HEK293 (cell line): ENCODE data around the gene SRSF12.

Experiments used
- ATF2 ChIP-seq: fragments of 450-650 bp; formaldehyde crosslinking; IDR thresholded peaks from 2 replicates; pipeline ENCODE4 v1.5.1; 2016; ENCODE audit warnings: missing biosample characterization, missing genetic modification characterization, low read depth
- GLI2 ChIP-seq: fragments of 450-650 bp; formaldehyde crosslinking; IDR thresholded peaks from 2 replicates; pipeline ENCODE4; 2017; ENCODE audit warnings: missing biosample characterization, missing genetic modification characterization, low read depth, borderline replicate concordance
- MYNN ChIP-seq: fragments of 450-650 bp; formaldehyde crosslinking; IDR thresholded peaks from 2 replicates; pipeline ENCODE4 v1.5.1; 2016; ENCODE audit warnings: missing biosample characterization, missing genetic modification characterization, borderline replicate concordance
- RBAK ChIP-seq: fragments of 450-650 bp; formaldehyde crosslinking; IDR thresholded peaks from 2 replicates; pipeline ENCODE4 v1.5.1; 2016; ENCODE audit warnings: missing biosample characterization, missing genetic modification characterization
- REPIN1 ChIP-seq: fragments of 450-650 bp; formaldehyde crosslinking; IDR thresholded peaks from 2 replicates; pipeline ENCODE4 v1.5.1; 2017; ENCODE audit warnings: missing biosample characterization, missing genetic modification characterization, low read depth
- SETDB1 ChIP-seq: IDR thresholded peaks from one replicate; pipeline ENCODE4 v1.6.1; 2017; ENCODE audit warnings: mild to moderate bottlenecking, low read length, moderate library complexity, mixed read lengths; ENCODE audit not compliant: insufficient read length
- ZFHX2 ChIP-seq: fragments of 450-650 bp; formaldehyde crosslinking; conservative IDR thresholded peaks from 2 replicates; pipeline ENCODE4 v1.5.1; 2016; ENCODE audit warnings: missing biosample characterization, missing genetic modification characterization
- ZFP41 ChIP-seq: fragments of 450-650 bp; formaldehyde crosslinking; IDR thresholded peaks from 2 replicates; pipeline ENCODE4 v1.5.1; 2016; ENCODE audit warnings: missing biosample characterization, missing genetic modification characterization, borderline replicate concordance
- ZFP69B ChIP-seq: fragments of 450-650 bp; formaldehyde crosslinking; IDR thresholded peaks from 2 replicates; pipeline ENCODE4 v1.5.1; 2016; ENCODE audit warnings: missing biosample characterization, missing genetic modification characterization
- ZNF155 ChIP-seq: fragments of 450-650 bp; formaldehyde crosslinking; IDR thresholded peaks from 2 replicates; pipeline ENCODE4 v1.5.1; 2016; ENCODE audit warnings: missing biosample characterization, missing genetic modification characterization
- ZNF169 ChIP-seq: fragments of 450-650 bp; formaldehyde crosslinking; IDR thresholded peaks from 2 replicates; pipeline ENCODE4 v1.5.1; 2016; ENCODE audit warnings: missing biosample characterization, missing genetic modification characterization
- ZNF280C ChIP-seq: fragments of 450-650 bp; formaldehyde crosslinking; IDR thresholded peaks from 2 replicates; pipeline ENCODE4 v1.5.1; 2016; ENCODE audit warnings: missing biosample characterization, missing genetic modification characterization
- ZNF335 ChIP-seq: fragments of 450-650 bp; formaldehyde crosslinking; conservative IDR thresholded peaks from 2 replicates; pipeline ENCODE4 v1.5.1; 2016; ENCODE audit warnings: missing biosample characterization, missing genetic modification characterization
- ZNF354C ChIP-seq: fragments of 450-650 bp; formaldehyde crosslinking; IDR thresholded peaks from 2 replicates; pipeline ENCODE4 v1.5.1; 2016; ENCODE audit warnings: missing biosample characterization, missing genetic modification characterization, low read depth, borderline replicate concordance
- ZNF366 ChIP-seq: fragments of 450-650 bp; formaldehyde crosslinking; conservative IDR thresholded peaks from 2 replicates; pipeline ENCODE4 v1.5.1; 2016; ENCODE audit warnings: missing biosample characterization, missing genetic modification characterization
- ZNF423 ChIP-seq: fragments of 450-650 bp; formaldehyde crosslinking; IDR thresholded peaks from 2 replicates; pipeline ENCODE4 v1.5.1; 2016; ENCODE audit warnings: missing biosample characterization, missing genetic modification characterization
- ZNF433 ChIP-seq: fragments of 450-650 bp; formaldehyde crosslinking; IDR thresholded peaks from 2 replicates; pipeline ENCODE4 v1.5.1; 2016; ENCODE audit warnings: missing biosample characterization, missing genetic modification characterization, low read depth
- ZNF501 ChIP-seq: fragments of 450-650 bp; formaldehyde crosslinking; IDR thresholded peaks from 2 replicates; pipeline ENCODE4 v1.5.1; 2016; ENCODE audit warnings: missing biosample characterization, missing genetic modification characterization
- ZNF521 ChIP-seq: fragments of 450-650 bp; formaldehyde crosslinking; IDR thresholded peaks from 2 replicates; pipeline ENCODE4 v1.5.1; 2017; ENCODE audit warnings: missing biosample characterization, mild to moderate bottlenecking, missing genetic modification characterization
- ZNF529 ChIP-seq: fragments of 450-650 bp; formaldehyde crosslinking; IDR thresholded peaks from 2 replicates; pipeline ENCODE4 v1.5.1; 2017; ENCODE audit warnings: missing genetic modification characterization, missing biosample characterization; ENCODE audit not compliant: insufficient replicate concordance
- ZNF571 ChIP-seq: fragments of 450-650 bp; formaldehyde crosslinking; IDR thresholded peaks from 2 replicates; pipeline ENCODE4 v1.5.0; 2017; ENCODE audit warnings: missing biosample characterization, missing genetic modification characterization
- ZNF585B ChIP-seq: fragments of 450-650 bp; formaldehyde crosslinking; IDR thresholded peaks from 2 replicates; pipeline ENCODE4 v1.5.1; 2016; ENCODE audit warnings: missing biosample characterization, missing genetic modification characterization
- ZNF610 ChIP-seq: fragments of 450-650 bp; formaldehyde crosslinking; IDR thresholded peaks from 2 replicates; pipeline ENCODE4 v1.5.1; 2016; ENCODE audit warnings: missing biosample characterization, missing genetic modification characterization, borderline replicate concordance
- ZNF639 ChIP-seq: fragments of 450-650 bp; formaldehyde crosslinking; IDR thresholded peaks from 2 replicates; pipeline ENCODE4 v1.5.1; 2016; ENCODE audit warnings: missing biosample characterization, missing genetic modification characterization
- ZNF645 ChIP-seq: fragments of 450-650 bp; formaldehyde crosslinking; IDR thresholded peaks from 2 replicates; pipeline ENCODE4; 2016; ENCODE audit warnings: missing biosample characterization, missing genetic modification characterization
- ZNF660 ChIP-seq: fragments of 450-650 bp; IDR thresholded peaks from 2 replicates; pipeline ENCODE4 v1.5.1; 2018; ENCODE audit warnings: missing biosample characterization, mild to moderate bottlenecking, missing genetic modification characterization
- ZNF664 ChIP-seq: fragments of 450-650 bp; formaldehyde crosslinking; IDR thresholded peaks from 2 replicates; pipeline ENCODE4 v1.5.1; 2016; ENCODE audit warnings: missing biosample characterization, missing genetic modification characterization
- ZNF670 ChIP-seq: fragments of 450-650 bp; formaldehyde crosslinking; IDR thresholded peaks from 2 replicates; pipeline ENCODE4 v1.5.1; 2016; ENCODE audit warnings: missing biosample characterization, missing genetic modification characterization, low read depth
- ZNF76 ChIP-seq: fragments of 450-650 bp; formaldehyde crosslinking; IDR thresholded peaks from 2 replicates; pipeline ENCODE4; 2016; ENCODE audit warnings: low read depth, missing biosample characterization, missing genetic modification characterization, borderline replicate concordance
- ZNF785 ChIP-seq: fragments of 450-650 bp; formaldehyde crosslinking; IDR thresholded peaks from 2 replicates; pipeline ENCODE4 v1.5.1; 2016; ENCODE audit warnings: missing biosample characterization, missing genetic modification characterization
- ZNF837 ChIP-seq: fragments of 450-650 bp; formaldehyde crosslinking; IDR thresholded peaks from 2 replicates; pipeline ENCODE4 v1.5.1; 2016; ENCODE audit warnings: missing biosample characterization, missing genetic modification characterization
- ZSCAN16 ChIP-seq: fragments of 450-650 bp; formaldehyde crosslinking; IDR thresholded peaks from 2 replicates; pipeline ENCODE4 v1.5.1; 2016; ENCODE audit warnings: missing biosample characterization, missing genetic modification characterization

The SRSF12 gene

GRCh38 chr6:89145956-89146717 is 28.3 kb upstream of the SRSF12 start, which contains the start of gene PM20D2 (continued):
- TF ChIP-seq ZNF670 = no peak
- no peak for TF ChIP-seq ZNF354C
- 0 out of 2 replicates have a peak, but pooled peaks have one; percentile 4 for TF ChIP-seq GLI2 (tag by site-specific recombination)
- 0 out of 2 replicates have a peak, but pooled peaks have one; percentile 43 for TF ChIP-seq ZFP69B (tag by site-specific recombination)
- no peak for TF ChIP-seq ZNF571
- TF ChIP-seq ZNF155 (tag by site-specific recombination) = no peak
- peak; percentile 39 for TF ChIP-seq ZNF660 (tag by site-specific recombination)
- TF ChIP-seq ZNF433 (tag by site-specific recombination) = no peak
- no peak for TF ChIP-seq RBAK
- no peak for TF ChIP-seq ZNF785 (tag by site-specific recombination)
- TF ChIP-seq ZNF585B = peak; percentile 21; the same call in 1 of the 2 replicates
- TF ChIP-seq ZNF280C = no peak
- TF ChIP-seq ZNF837 = no peak
- no peak for TF ChIP-seq ZNF169 (tag by site-specific recombination)
- TF ChIP-seq ZNF645 (tag by site-specific recombination) = no peak
- TF ChIP-seq ZNF529 (tag by site-specific recombination) = no peak
- TF ChIP-seq ZNF76 (tag by site-specific recombination) = peak; percentile 70; the same call in 1 of the 2 replicates
- TF ChIP-seq ZNF423 = no peak
- TF ChIP-seq ZFHX2 (tag by site-specific recombination) = peak; percentile 83
- TF ChIP-seq REPIN1 (tag by site-specific recombination) = no peak
- no peak for TF ChIP-seq ZNF521 (tag by site-specific recombination)
- no peak; the same call in none of the 2 replicates for TF ChIP-seq ZNF335 (tag by site-specific recombination)
- no peak; the same call in 1 of the 2 replicates for TF ChIP-seq ZNF501 (tag by site-specific recombination)
- peak; percentile 18 for TF ChIP-seq SETDB1
- no peak for TF ChIP-seq MYNN
- TF ChIP-seq ZFP41 (tag by site-specific recombination) = no peak
- TF ChIP-seq ZNF610 (tag by site-specific recombination) = no peak
- no peak for TF ChIP-seq ZNF664 (tag by site-specific recombination)
- TF ChIP-seq ATF2 (tag by site-specific recombination) = no peak
- TF ChIP-seq ZNF366 (tag by site-specific recombination) = no peak
- TF ChIP-seq ZSCAN16 (tag by site-specific recombination) = no peak
- no peak for TF ChIP-seq ZNF639 (tag by site-specific recombination)
